Heart left ventricle (tissue), 16 donors: Measurements from ENCODE around the gene ABCA1. TPM values are rescaled to one million over a fixed set of nuclear protein-coding genes. Genes with fewer than 3 reads are reported as not detected.

Experiments used
- ATAC-seq, 4 donors: fragments of 200-7000 bp; cut with Tn5 transposase; one replicate each; pipeline ENCODE4 v1.9.1; 2020 to 2022; ENCODE audit warnings: moderate library complexity in 4 of 4, mild to moderate bottlenecking in 3 of 4, moderate number of reproducible peaks in 1 of 4
- DNase-seq, 5 donors: peaks; one replicate each; pipeline ENCODE4 v3.0.0-alpha.2; 2020
- H3K27ac ChIP-seq, 12 donors: fragments of 200-600 bp; sonication (generic) in 4 of 12; one replicate each; pipeline versions ENCODE4 v1.5.0 to v1.8.0; 2016 to 2022; ENCODE audit warnings: mild to moderate bottlenecking in 2 of 12
- H3K27me3 ChIP-seq, 9 donors: fragments of 200-600 bp; sonication (generic) in 2 of 9; one replicate each; pipeline versions ENCODE4 v1.5.1 to v1.8.0; 2016 to 2022; ENCODE audit warnings: mild to moderate bottlenecking in 3 of 9
- H3K36me3 ChIP-seq, 9 donors: fragments of 200-600 bp; sonication (generic) in 2 of 9; one replicate each; pipeline versions ENCODE4 v1.5.0 to v1.8.0; 2018 to 2022; ENCODE audit warnings: mild to moderate bottlenecking in 2 of 9
- H3K4me1 ChIP-seq, 12 donors: fragments of 200-600 bp; sonication (generic) in 4 of 12; one replicate each; pipeline versions ENCODE4 v1.5.0 to v1.8.0; 2016 to 2022; ENCODE audit warnings: mild to moderate bottlenecking in 3 of 12
- H3K4me3 ChIP-seq, 12 donors: fragments of 200-600 bp; sonication (generic) in 4 of 12; one replicate each; pipeline versions ENCODE4 v1.5.0 to v1.8.0; 2017 to 2022; ENCODE audit warnings: mild to moderate bottlenecking in 9 of 12, moderate library complexity in 4 of 12
- H3K9me3 ChIP-seq, 12 donors: fragments of 200-600 bp; sonication (generic) in 4 of 12; one replicate each; pipeline versions ENCODE4 v1.5.0 to v1.8.0; 2016 to 2022; ENCODE audit warnings: mild to moderate bottlenecking in 1 of 12
- CTCF ChIP-seq, 12 donors: fragments of 200-600 bp; sonication (generic) in 4 of 12; IDR thresholded peaks; one replicate each; pipeline versions ENCODE4 v1.5.0 to v1.8.0; 2018 to 2022; ENCODE audit warnings: antibody characterized with exemption in 12 of 12, mild to moderate bottlenecking in 5 of 12
- POLR2A ChIP-seq, 2 donors: fragments of 450-650 bp; IDR thresholded peaks; one replicate each; pipeline ENCODE4 v1.6.1; 2017; ENCODE audit warnings: antibody characterized with exemption in 2 of 2, mild to moderate bottlenecking in 2 of 2, moderate library complexity in 2 of 2
- WGBS, 4 donors: extraction: QIAGEN DNeasy Blood & Tissue Kit in 2 of 4; methylation state at CpG; one replicate each; pipeline versions ENCODE4 v1.1.5 to v1.1.7; 2013 to 2018; 5-methylcytosine and 5-hydroxymethylcytosine counted together
- intact Hi-C, 10 donors: fragments of 100-400 bp; cut with DNase I; formaldehyde crosslinking; loops; one replicate each; pipeline versions ENCODE4 v1.11.1 to v1.14.2; 2022
- polyA plus RNA-seq, 2 donors: library from polyadenylated mRNA; stranded (reverse); fragments of 200-250 nt; gene quantifications; one replicate each; pipeline ENCODE4 v1.2.3, GENCODE V29; 2013
- total RNA-seq, 9 donors: library from RNA; depleted of rRNA in 2 of 9; stranded (reverse); fragments of >200 nt in 2 of 9; fragmentation: NEBNext Ultra II Directional in 3 of 9; extraction: Animal tissue kit (Norgen Biotek cat#: 25700) in 3 of 9; gene quantifications; one replicate each; pipeline versions ENCODE4 v1.1.0 to v1.2.4, GENCODE V29; 2016 to 2023
- donor health status: ischemic (EF 13 %, LVEDD 7.1; RV severe dilation, severe dysfunction).
- donor health status: healthy with polysubstance abuse.
- donor health status: DM: no; HTN: yes; CAD: no.
- donor health status: DM: no; HTN: no; CAD: no.
- donor health status: ischemic (EF 25% LVEDD 6.9; RV normal size, moderate dysfunction).
- donor health status: ischemic (EF 25% LVEDD 5.7; RV mildly dilated, moderate dysfunction).
- donor health status: healthy.
- donor health status: DM: yes; HTN: yes; CAD: no.
- donor health status: ischemic (EF 35%, LVEDD 5.7; RV mildly dilated, moderate dysfunction).
- donor health status: nonischemic (EF 11% LVEDD 7.7; RV severe dilation, severe dysfunction).
- donor health status: DM: yes; HTN: yes; CAD: no.
- donor health status: PGD.
- donor health status: ischemic (EF 29% LVEDD 5.4; RV normal size, mild dysfunction).
- donor health status: nonischemic (EF 23%, LVEDD 6.1; RV moderate dilation, normal function).

The ABCA1 gene
- total and polyA plus RNA-seq, 11 donors: 2.1 to 45.3 (median 10.6) TPM

GRCh38 chr9:104853683-104854082, 74.3 kb downstream of the ABCA1 start:
- intact Hi-C loops: loop anchor here in 1 of 10 donors (10.0 kb wide), 1 partner anchor 561 kb away; no protein-coding TSS in a partner anchor
- H3K4me1 ChIP-seq: peaks cover 0 to 26% (median 5%) of the 10 kb centered on the region in 12 donors
- H3K27me3 ChIP-seq: no peaks in the 10 kb centered on the region
- TF ChIP-seq POLR2A (IDR thresholded peaks at IDR 0.05) (no peak), CTCF (IDR thresholded peaks at IDR 0.05) (no peak)
- no peak for DNase-seq
- ATAC-seq: no peak
- no peak overlapping the region for H3K27ac ChIP-seq
- H3K4me3 ChIP-seq: no peak overlapping the region
- H3K36me3 ChIP-seq: peaks cover 0 to 62% (median 35%) of the 10 kb centered on the region in 9 donors
- H3K9me3 ChIP-seq: no peaks in the 10 kb centered on the region

GRCh38 chr9:104853159-104853558, 74.8 kb downstream of the ABCA1 start:
- WGBS, 4 donors: 54 to 74% (median 68%) methylated on average over 4 of the region's 4 CpGs
- Histone ChIP-seq H3K27ac (no peak overlapping the region), H3K36me3 (peaks cover 0 to 57% (median 30%) of the 10 kb centered on the region in 9 donors), H3K4me3 (no peak overlapping the region), H3K27me3 (no peaks in the 10 kb centered on the region), H3K9me3 (no peaks in the 10 kb centered on the region), H3K4me1 (peaks cover 0 to 21% (median 2%) of the 10 kb centered on the region in 12 donors)
- TF ChIP-seq CTCF (IDR thresholded peaks at IDR 0.05) (no peak), POLR2A (IDR thresholded peaks at IDR 0.05) (no peak)
- DNase-seq (no peak), ATAC-seq (peak in 1 of 4 donors; percentile 32)
- intact Hi-C loops: loop anchor here in 1 of 10 donors (10.0 kb wide), 1 partner anchor 562 kb away; no protein-coding TSS in a partner anchor

GRCh38 chr9:104851546-104851920, 76.4 kb downstream of the ABCA1 start:
- no peak for ATAC-seq
- 59 to 74% (median 66%) methylated on average over 3 of the region's 3 CpGs for WGBS, 4 donors
- TF ChIP-seq POLR2A (IDR thresholded peaks at IDR 0.05): no peak
- no peak for TF ChIP-seq CTCF (IDR thresholded peaks at IDR 0.05)

GRCh38 chr9:104850786-104851545, 77.0 kb downstream of the ABCA1 start:
- ATAC-seq (no peak), DNase-seq (no peak)
- no peak overlapping the region for H3K4me3 ChIP-seq
- no peaks in the 10 kb centered on the region for H3K9me3 ChIP-seq
- 85 to 87% (median 85%) methylated on average over 6 of the region's 6 CpGs for WGBS, 4 donors
- no peaks in the 10 kb centered on the region for H3K27me3 ChIP-seq
- H3K4me1 ChIP-seq: peaks cover 0 to 20% (median 0%) of the 10 kb centered on the region in 12 donors
- peak overlapping the region in 1 of 12 donors; percentile 74 for H3K27ac ChIP-seq
- intact Hi-C loops: loop anchor here in 1 of 10 donors (10.0 kb wide), 1 partner anchor 564 kb away; no protein-coding TSS in a partner anchor
- H3K36me3 ChIP-seq: peaks cover 0 to 37% (median 8%) of the 10 kb centered on the region in 9 donors
- no peak for TF ChIP-seq POLR2A (IDR thresholded peaks at IDR 0.05)
- no peak for TF ChIP-seq CTCF (IDR thresholded peaks at IDR 0.05)

More at GRCh38 chr9:104851546-104851920, 76.4 kb downstream of the ABCA1 start:
- intact Hi-C loops: loop anchor here in 1 of 10 donors (10.0 kb wide), 1 partner anchor 563 kb away; no protein-coding TSS in a partner anchor
- no peaks in the 10 kb centered on the region for H3K9me3 ChIP-seq
- no peaks in the 10 kb centered on the region for H3K27me3 ChIP-seq
- H3K36me3 ChIP-seq: peaks cover 0 to 41% (median 13%) of the 10 kb centered on the region in 9 donors
- H3K4me3 ChIP-seq: no peak overlapping the region
- peak overlapping the region in 1 of 12 donors; percentile 74 for H3K27ac ChIP-seq
- no peak for DNase-seq
- H3K4me1 ChIP-seq: peaks cover 0 to 20% (median 0%) of the 10 kb centered on the region in 12 donors
